Body of pancreas (tissue), 4 donors: ENCODE data around the gene TBC1D19.

Experiments
- POLR2A ChIP-seq, 3 donors: fragments of 450-650 bp; IDR thresholded peaks; one replicate each; pipeline ENCODE4 v1.6.1; 2016; ENCODE audit warnings: antibody characterized with exemption in 3 of 3, mild to moderate bottlenecking in 2 of 3
- TF ChIP-seq, protein P1 (sequence below), 7 experiments: fragments of 450-650 bp in 4 of 7; fragments of 200-600 bp in 3 of 7; sonication (generic) in 3 of 7; IDR thresholded peaks; one replicate each; pipeline ENCODE4 v1.5.1; 2016 to 2019; ENCODE audit warnings: antibody characterized with exemption in 7 of 7

DNA sequence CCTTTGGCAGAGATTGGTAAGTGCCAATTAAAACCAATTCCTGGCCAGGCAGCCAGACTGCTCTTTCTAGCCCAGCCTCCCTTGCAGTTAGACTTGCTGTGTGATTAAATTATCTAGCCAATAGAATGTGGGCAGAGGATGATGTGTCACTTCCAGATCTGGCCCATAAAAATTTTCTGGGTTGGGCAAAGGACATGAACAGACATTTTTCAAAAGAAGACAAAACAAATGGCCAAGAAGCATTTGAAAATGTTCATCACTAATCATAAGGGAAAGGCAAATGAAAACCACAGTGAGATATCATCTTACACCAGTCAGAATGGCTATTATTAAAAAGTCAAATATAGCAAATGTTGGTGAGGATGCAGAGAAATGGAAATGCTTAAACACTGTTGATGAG is 205.3 kb downstream of the TBC1D19 start:
- TF ChIP-seq POLR2A (IDR thresholded peaks at IDR 0.05) = no peak
- TF ChIP-seq, protein P1, sequence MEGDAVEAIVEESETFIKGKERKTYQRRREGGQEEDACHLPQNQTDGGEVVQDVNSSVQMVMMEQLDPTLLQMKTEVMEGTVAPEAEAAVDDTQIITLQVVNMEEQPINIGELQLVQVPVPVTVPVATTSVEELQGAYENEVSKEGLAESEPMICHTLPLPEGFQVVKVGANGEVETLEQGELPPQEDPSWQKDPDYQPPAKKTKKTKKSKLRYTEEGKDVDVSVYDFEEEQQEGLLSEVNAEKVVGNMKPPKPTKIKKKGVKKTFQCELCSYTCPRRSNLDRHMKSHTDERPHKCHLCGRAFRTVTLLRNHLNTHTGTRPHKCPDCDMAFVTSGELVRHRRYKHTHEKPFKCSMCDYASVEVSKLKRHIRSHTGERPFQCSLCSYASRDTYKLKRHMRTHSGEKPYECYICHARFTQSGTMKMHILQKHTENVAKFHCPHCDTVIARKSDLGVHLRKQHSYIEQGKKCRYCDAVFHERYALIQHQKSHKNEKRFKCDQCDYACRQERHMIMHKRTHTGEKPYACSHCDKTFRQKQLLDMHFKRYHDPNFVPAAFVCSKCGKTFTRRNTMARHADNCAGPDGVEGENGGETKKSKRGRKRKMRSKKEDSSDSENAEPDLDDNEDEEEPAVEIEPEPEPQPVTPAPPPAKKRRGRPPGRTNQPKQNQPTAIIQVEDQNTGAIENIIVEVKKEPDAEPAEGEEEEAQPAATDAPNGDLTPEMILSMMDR (IDR thresholded peaks at IDR 0.05) = no peak
